DMS79 treated with DMSO at 0.1 percent for 48 hours (cell line): ENCODE data around the gene FBLN2.

Experiments used
- DNase-seq: peaks from one replicate; lab custom pipeline; 2025; lab: John Stamatoyannopoulos, UW

The FBLN2 gene

GRCh38 chr3:13582366-13583250, 33.7 kb downstream of the FBLN2 start:
- DNase-seq = no peak

GRCh38 chr3:13583251-13584180, 34.6 kb downstream of the FBLN2 start:
- DNase-seq = no peak

GRCh38 chr3:13584427-13584891, 35.5 kb downstream of the FBLN2 start:
- DNase-seq = no peak

GRCh38 chr3:13584901-13585300, 36.0 kb downstream of the FBLN2 start:
- no peak for DNase-seq

DNA sequence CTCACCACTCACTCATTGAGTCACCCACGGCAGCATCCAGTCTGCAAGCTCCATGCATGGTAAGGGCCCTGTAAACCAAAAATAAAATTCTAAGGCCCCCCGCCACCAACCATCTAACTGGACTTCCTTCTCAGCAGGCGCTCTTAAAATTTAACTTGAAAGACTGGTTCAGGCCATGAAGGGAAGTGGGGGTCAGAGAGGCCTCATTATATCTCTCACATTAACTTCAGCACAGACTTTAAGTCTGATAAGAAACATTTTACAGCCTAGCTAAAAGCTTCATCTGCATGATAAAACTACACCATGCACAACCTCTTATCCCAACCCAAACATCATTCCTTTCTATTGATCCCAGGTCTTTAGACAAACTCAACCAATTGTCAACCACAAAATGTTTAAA, 38.5 kb downstream of the FBLN2 start:
- no peak for DNase-seq

DNA sequence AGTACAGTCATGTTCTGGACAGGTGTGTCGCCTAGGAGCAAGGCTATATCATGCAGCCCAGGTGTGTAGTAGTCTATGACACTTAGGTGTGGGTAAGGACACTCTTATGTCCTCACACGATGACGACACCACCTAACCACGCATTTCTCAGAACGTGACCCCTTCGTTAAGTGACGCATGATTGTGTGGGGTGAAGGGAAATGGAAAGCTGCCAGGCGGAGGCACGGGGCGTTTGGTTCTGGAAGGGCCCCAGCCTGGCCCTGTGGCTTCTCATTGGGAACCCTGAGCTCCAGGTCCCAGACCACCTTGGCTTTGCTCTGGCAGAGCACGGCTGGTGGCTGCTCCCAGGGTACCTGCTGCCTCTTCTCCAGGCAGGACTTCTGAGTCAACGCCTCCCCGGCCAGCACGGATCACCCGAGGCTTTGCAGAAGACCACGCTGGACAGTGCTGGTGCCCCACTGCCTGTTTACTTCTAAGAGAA, 39.3 kb downstream of the FBLN2 start:
- DNase-seq = no peak

DNA sequence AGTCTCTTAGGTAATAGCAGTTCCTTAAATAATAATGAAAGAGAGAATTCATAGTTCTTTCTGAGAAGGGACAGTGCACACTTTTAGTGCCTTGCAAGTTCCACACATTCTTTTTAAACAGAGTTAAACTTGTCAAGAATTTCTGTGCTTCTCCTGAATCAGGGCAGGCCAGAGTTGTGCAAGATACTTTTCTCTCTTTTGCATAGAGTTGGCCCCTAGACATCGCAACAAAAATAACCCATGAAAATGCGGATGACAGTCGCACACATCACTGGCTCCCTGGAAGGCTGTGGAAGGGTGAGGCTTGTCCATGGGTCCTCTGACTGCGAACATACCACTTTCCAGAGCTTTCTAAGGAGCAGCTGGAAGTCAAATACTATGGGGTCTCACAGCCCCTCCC, 40.1 kb downstream of the FBLN2 start:
- no peak for DNase-seq

GRCh38 chr3:13590841-13591520, 42.1 kb downstream of the FBLN2 start:
- DNase-seq = no peak

DNA sequence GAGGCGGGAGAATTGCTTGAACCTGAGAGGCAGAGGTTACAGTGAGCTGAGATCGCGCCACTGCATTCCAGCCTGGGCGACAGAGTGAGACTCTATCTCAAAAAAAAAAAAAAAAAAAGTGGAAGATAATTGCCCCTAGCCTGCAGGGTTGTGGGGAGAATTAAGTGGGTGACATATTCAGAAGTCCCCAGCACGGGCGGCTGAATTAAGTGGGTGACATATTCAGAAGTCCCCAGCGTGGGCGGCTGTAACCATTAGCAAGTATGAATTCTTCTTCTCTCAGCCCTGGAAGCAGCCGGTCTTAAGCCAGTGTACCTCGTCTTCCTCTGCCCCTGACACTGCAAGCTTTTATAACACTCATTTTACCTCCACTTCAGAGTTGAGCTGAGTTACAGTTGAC, 44.7 kb downstream of the FBLN2 start:
- DNase-seq = no peak

GRCh38 chr3:13594146-13594545, 45.2 kb downstream of the FBLN2 start:
- no peak for DNase-seq

DNA sequence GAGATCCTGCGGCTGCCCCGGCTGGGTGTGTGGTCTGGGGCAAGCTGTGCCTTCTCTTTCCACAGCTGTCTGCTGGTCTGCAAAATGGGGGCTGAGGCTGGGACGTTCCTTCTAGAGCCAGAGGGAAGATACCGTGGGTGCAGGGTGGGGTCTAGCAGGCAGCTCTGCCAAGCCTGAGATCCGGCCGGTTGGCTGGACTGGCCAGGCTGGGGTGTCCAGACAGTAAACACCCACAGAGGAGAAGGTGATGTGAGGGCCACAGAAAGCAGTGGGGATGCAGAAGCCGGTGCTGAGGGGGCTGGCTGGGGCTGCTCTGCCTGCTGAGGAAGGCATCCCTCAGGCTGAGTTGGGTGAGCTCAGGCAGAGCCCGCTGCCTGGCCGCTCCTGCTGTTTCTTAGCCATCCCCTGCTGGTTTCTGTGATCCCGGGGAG, 46.1 kb downstream of the FBLN2 start:
- no peak for DNase-seq

DNA sequence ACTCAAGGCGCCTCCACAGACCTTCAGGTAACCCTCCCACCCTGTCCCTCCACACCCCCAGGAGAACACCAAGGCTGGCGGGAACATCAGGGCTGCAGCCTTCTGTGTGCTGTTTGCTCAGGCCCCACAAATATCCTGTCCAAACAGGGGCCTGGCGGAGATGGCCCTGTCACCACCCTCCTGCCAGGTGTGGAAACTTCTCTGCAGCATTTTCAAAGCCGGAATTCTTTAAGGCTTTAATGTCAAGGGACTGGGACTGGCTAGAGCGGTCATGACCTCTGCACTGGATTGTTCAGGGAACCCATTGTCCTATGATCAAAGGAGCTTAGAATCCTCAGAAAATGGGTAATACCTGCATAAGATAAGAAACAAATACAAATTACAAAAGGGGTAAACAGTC, 46.6 kb downstream of the FBLN2 start:
- DNase-seq = no peak

GRCh38 chr3:13596426-13597205, 47.7 kb downstream of the FBLN2 start:
- no peak for DNase-seq

GRCh38 chr3:13597661-13598060, 48.7 kb downstream of the FBLN2 start:
- no peak for DNase-seq

DNA sequence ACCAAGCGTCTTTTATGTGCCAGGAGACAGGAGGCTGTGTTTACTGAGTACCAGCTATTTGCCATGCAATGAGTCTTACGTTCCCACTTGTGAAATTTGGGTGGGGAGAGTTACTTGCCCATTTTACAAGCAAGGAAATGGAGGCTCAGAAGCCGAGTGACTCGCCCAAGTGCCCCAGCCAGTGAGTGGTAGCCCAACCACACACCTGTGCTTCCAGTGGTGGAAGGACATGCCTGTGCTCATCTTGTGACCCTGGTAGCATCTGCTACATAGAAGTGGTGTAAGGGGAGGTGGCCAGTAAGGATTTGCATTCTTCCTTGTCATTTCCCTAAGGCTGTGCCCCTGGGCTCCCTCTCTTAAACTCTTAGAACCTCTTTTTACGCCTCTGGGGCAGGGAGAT, 49.3 kb downstream of the FBLN2 start:
- no peak for DNase-seq

DNA sequence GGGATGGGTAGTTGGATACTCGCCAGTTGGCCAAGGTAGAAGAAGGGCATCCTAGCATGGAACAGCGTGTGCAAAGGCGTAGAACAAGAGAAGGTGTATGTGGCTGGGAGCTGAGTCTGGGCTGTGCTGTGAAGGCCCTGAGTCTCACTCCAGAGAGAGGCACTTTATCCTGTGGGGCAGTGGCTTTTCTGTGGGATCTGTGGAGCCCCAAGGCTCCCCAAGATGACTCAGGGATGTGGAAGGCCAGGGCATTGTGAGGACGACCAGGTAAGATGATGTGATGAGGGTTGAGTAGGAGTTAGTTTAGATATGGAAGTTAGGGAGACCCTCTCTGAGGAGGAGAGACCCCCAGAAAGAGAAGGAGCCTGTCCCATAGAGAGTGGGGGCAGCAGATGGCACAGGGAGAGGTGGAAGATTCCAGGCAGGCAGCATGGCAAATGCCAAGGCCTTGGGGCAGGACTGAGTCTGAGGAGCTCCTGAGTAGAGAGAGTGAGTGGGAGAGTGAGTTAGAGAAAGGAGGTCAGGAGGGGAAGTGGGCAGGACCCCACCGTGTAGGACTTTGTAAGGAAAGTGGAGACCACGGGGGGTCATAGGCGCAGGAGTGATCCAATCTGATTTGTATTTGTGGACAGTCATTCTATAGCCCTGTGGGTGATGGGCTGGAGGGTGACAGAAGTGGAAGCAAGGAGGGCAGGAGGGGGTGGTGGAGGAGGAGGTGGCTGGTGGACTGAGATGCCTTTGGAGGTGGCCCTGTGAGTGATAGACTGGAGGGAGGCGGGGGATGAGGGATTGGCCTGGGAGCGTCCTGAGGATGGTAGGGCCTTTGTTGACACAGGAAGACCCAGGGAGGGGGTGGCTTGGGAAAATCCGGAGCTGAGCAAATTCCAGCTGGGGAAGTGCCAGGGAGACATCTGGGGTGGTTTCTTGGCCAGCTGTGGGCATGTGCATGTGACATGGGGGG, 50.3 kb downstream of the FBLN2 start:
- DNase-seq = no peak

- DNase-seq = no peak
These were observed 51.0 kb downstream of the FBLN2 start for GRCh38 chr3:13599887-13600450.

DNA sequence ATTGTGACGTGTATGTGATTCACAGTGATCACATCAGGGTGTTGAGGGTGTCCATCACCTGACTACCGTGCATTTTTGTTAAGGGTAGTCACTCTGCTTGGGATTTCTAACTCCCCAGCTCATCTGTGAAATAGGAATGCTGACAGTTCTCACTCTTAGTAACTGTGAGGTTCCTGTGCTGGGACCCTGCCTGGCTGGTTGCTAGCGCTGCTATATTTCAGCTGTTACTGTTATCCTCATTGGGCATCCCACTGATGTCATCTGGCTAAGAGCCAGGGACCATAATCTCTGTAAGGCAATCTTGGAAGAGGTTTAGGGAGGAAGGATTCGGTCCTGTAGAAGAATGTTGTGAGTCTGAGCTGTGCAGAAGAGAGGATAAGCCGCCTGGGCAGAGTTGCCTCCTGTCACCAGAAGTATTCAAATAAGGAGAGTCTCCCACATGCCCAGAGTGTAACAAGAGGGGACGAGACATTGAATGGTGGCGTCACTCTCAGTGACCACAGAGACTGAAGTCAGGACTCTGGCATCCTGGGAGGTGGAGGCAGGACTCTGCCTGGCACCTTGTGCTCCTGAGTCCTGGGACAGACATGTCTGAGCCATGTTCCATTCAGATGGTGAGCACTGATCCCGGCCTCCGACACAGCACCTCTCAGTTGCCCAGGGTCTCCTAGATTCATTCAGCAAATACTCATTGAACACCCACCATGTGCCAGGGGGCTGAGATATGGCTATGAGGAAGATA, 52.2 kb downstream of the FBLN2 start:
- DNase-seq = no peak

DNA sequence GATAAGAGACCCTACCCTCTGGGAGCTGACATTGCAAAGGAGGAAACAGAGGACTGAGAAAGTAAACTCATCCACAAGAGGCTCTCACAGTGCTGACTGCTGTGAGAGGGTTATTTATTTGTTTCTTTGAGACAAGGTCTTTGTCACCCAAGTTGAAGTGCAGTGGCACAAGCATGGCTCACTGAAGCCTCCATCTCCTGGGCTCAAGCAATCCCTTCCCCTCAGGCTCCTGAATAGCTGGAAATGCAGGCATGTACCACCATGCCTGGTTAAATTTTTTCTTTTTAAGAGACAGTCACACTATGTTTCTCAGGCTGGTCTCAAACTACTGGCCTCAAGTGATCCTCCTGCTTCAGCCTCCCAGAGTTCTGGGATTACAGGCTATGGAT, 52.8 kb downstream of the FBLN2 start:
- DNase-seq = no peak
